Heart right ventricle (tissue), 16 donors: Measurements from ENCODE around the gene CNRIP1. TPM values are rescaled to one million over a fixed set of nuclear protein-coding genes. Genes with fewer than 3 reads are reported as not detected.

Experiments
- ATAC-seq, 8 donors: fragments of 200-7000 bp; cut with Tn5 transposase; one replicate each; pipeline ENCODE4 v1.9.1; 2020; ENCODE audit warnings: mild to moderate bottlenecking in 8 of 8, moderate library complexity in 8 of 8, moderate number of reproducible peaks in 1 of 8
- DNase-seq, 2 donors: peaks; one replicate each; pipeline ENCODE4 v3.0.0-alpha.2; 2020
- H3K27ac ChIP-seq, 10 donors: fragments of 200-600 bp; sonication (generic) in 2 of 10; one replicate each; pipeline versions ENCODE4 v1.5.0 to v1.8.0; 2020 to 2022; ENCODE audit warnings: mild to moderate bottlenecking in 3 of 10
- H3K27me3 ChIP-seq, 7 donors: fragments of 200-600 bp; one replicate each; pipeline ENCODE4 v1.8.0; 2021 to 2022; ENCODE audit warnings: mild to moderate bottlenecking in 2 of 7
- H3K36me3 ChIP-seq, 9 donors: fragments of 200-600 bp; sonication (generic) in 1 of 9; one replicate each; pipeline versions ENCODE4 v1.5.0 to v1.8.0; 2020 to 2022; ENCODE audit warnings: mild to moderate bottlenecking in 2 of 9
- H3K4me1 ChIP-seq, 9 donors: fragments of 200-600 bp; sonication (generic) in 1 of 9; one replicate each; pipeline versions ENCODE4 v1.5.0 to v1.8.0; 2020 to 2022; ENCODE audit warnings: mild to moderate bottlenecking in 4 of 9
- H3K4me3 ChIP-seq, 10 donors: fragments of 200-600 bp; sonication (generic) in 2 of 10; one replicate each; pipeline versions ENCODE4 v1.5.0 to v1.8.0; 2020 to 2022; ENCODE audit warnings: mild to moderate bottlenecking in 7 of 10, moderate library complexity in 2 of 10
- H3K9me3 ChIP-seq, 11 donors: fragments of 200-600 bp in 10 of 11; sonication (generic) in 2 of 11; one replicate each; pipeline versions ENCODE4 v1.5.0 to v1.8.0; 2013 to 2022; ENCODE audit warnings: mild to moderate bottlenecking in 2 of 11, control low read depth in 1 of 11, moderate library complexity in 1 of 11
- CTCF ChIP-seq, 9 donors: fragments of 200-600 bp; sonication (generic) in 2 of 9; IDR thresholded peaks; one replicate each; pipeline versions ENCODE4 v1.5.0 to v1.8.0; 2021 to 2022; ENCODE audit warnings: antibody characterized with exemption in 9 of 9, mild to moderate bottlenecking in 5 of 9, moderate library complexity in 1 of 9
- WGBS, 2 donors: extraction: QIAGEN DNeasy Blood & Tissue Kit; methylation state at CpG; one replicate each; pipeline ENCODE4 v1.1.7; 2013; ENCODE audit warnings: inconsistent platforms in 1 of 2; 5-methylcytosine and 5-hydroxymethylcytosine counted together
- intact Hi-C, 10 donors: fragments of 100-400 bp; cut with DNase I; formaldehyde crosslinking; loops; one replicate each; pipeline versions ENCODE4 v1.11.1 to v1.14.2; 2022
- polyA plus RNA-seq, 2 donors: library from polyadenylated mRNA; stranded (reverse); fragments of 200-250 nt; gene quantifications; one replicate each; pipeline ENCODE4 v1.2.3, GENCODE V29; 2013
- total RNA-seq, 10 donors: library from RNA; stranded (reverse); fragmentation: NEBNext Ultra II Directional in 3 of 10; extraction: Animal tissue kit (Norgen Biotek cat#: 25700) in 3 of 10; gene quantifications; one replicate each; pipeline versions ENCODE4 v1.2.1 to v1.2.4, GENCODE V29; 2021 to 2023
- donor health status: Arrhythmogenic right ventricular cardiomyopathy.
- donor health status: ischemic (EF 13 %, LVEDD 7.1; RV severe dilation, severe dysfunction).
- donor health status: healthy with polysubstance abuse.
- donor health status: DM: no; HTN: yes; CAD: no.
- donor health status: DM: no; HTN: no; CAD: no.
- donor health status: ischemic (EF 25% LVEDD 6.9; RV normal size, moderate dysfunction).
- donor health status: ischemic (EF 25% LVEDD 5.7; RV mildly dilated, moderate dysfunction).
- donor health status: healthy.
- donor health status: DM: yes; HTN: yes; CAD: no.
- donor health status: Ischemic cardiomyopathy.
- donor health status: ischemic (EF 35%, LVEDD 5.7; RV mildly dilated, moderate dysfunction).
- donor health status: nonischemic (EF 11% LVEDD 7.7; RV severe dilation, severe dysfunction).
- donor health status: DM: yes; HTN: yes; CAD: no.
- donor health status: PGD.
- donor health status: ischemic (EF 29% LVEDD 5.4; RV normal size, mild dysfunction).
- donor health status: nonischemic (EF 23%, LVEDD 6.1; RV moderate dilation, normal function).

The CNRIP1 gene
- total and polyA plus RNA-seq, 12 donors, result 4.8 to 13.4 (median 8.9) TPM

DNA sequence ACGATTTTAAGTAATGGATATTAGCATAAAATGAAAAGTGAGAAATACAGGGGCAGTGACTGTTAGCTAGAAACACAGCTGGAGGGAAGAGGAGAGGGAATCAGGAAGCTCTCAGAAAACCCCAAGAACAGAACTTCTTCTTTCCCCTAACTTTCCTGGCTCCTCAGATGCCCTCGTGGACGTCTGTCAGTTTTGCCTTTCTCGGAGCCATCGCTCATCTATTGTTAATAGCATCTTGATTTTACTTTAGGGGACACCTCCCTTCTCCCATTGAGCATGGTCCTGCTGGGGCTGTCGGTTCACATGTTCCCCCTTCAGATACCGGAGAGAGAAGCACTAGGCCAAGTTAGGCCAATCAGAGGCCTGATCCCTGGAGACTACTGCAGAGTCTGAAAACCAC is 43.0 kb upstream of the CNRIP1 start:
- DNase-seq (no peak), ATAC-seq (peak in 2 of 8 donors; percentile 26 to 33)
- Histone ChIP-seq H3K4me3 (peak overlapping the region in 1 of 10 donors; percentile 26), H3K9me3 (peaks cover 0 to 3% (median 0%) of the 10 kb centered on the region in 11 donors), H3K27ac (peak overlapping the region in 3 of 10 donors; percentile 0 to 87 (median 29)), H3K27me3 (no peaks in the 10 kb centered on the region), H3K4me1 (peaks cover 0 to 27% (median 4%) of the 10 kb centered on the region in 9 donors), H3K36me3 (no peaks in the 10 kb centered on the region)
- intact Hi-C loops, result loop anchor here in 9 of 10 donors (1.0 to 10.0 kb wide), 7 partner anchors 72 to 240 kb away; no protein-coding TSS in a partner anchor
- WGBS, 2 donors, result 84 to 93% methylated on average over 7 of the region's 7 CpGs
- no peak for TF ChIP-seq CTCF (IDR thresholded peaks at IDR 0.05)

- Histone ChIP-seq H3K4me1 (peaks cover 0 to 27% (median 4%) of the 10 kb centered on the region in 9 donors), H3K27me3 (no peaks in the 10 kb centered on the region), H3K9me3 (peaks cover 0 to 3% (median 0%) of the 10 kb centered on the region in 11 donors), H3K27ac (peak overlapping the region in 2 of 10 donors; percentile 0 to 87), H3K36me3 (no peaks in the 10 kb centered on the region), H3K4me3 (peak overlapping the region in 2 of 10 donors; percentile 12 to 26)
- ATAC-seq (peak; percentile 56 to 81 (median 73)), DNase-seq (peak; percentile 73 to 77)
- intact Hi-C loops, result loop anchor here in 9 of 10 donors (1.0 to 10.0 kb wide), 7 partner anchors 73 to 240 kb away; no protein-coding TSS in a partner anchor
- 33 to 38% methylated on average over 12 of the region's 12 CpGs for WGBS, 2 donors
- peak; percentile 67 to 83 (median 76) for TF ChIP-seq CTCF (IDR thresholded peaks at IDR 0.05)
These were observed 42.3 kb upstream of the CNRIP1 start for GRCh38 chr2:68362069-68362468.

GRCh38 chr2:68359889-68360288 is 40.1 kb upstream of the CNRIP1 start:
- Histone ChIP-seq H3K4me3 (no peak overlapping the region), H3K27me3 (no peaks in the 10 kb centered on the region), H3K27ac (no peak overlapping the region), H3K9me3 (peaks cover 0 to 3% (median 0%) of the 10 kb centered on the region in 11 donors), H3K36me3 (no peaks in the 10 kb centered on the region), H3K4me1 (peaks cover 0 to 27% (median 4%) of the 10 kb centered on the region in 9 donors)
- ATAC-seq (no peak), DNase-seq (no peak)
- intact Hi-C loops, result loop anchor here in 7 of 10 donors (2.0 to 10.0 kb wide), 6 partner anchors 75 to 238 kb away; no protein-coding TSS in a partner anchor
- TF ChIP-seq CTCF (IDR thresholded peaks at IDR 0.05), result no peak
- 81 to 88% methylated on average over 3 of the region's 3 CpGs for WGBS, 2 donors

- H3K4me3 ChIP-seq, result no peak overlapping the region
- peaks cover 0 to 7% (median 0%) of the 10 kb centered on the region in 9 donors for H3K4me1 ChIP-seq
- no peak overlapping the region for H3K27ac ChIP-seq
- ATAC-seq (peak; percentile 67 to 90 (median 82)), DNase-seq (peak; percentile 18 to 48)
- no peaks in the 10 kb centered on the region for H3K9me3 ChIP-seq
- no peaks in the 10 kb centered on the region for H3K27me3 ChIP-seq
- peak; percentile 30 to 67 (median 54) for TF ChIP-seq CTCF (IDR thresholded peaks at IDR 0.05)
- WGBS, 2 donors, result 62 to 63% methylated on average over 6 of the region's 6 CpGs
- no peaks in the 10 kb centered on the region for H3K36me3 ChIP-seq
- intact Hi-C loops, result loop anchor here in 5 of 10 donors (1.0 to 10.0 kb wide), 4 partner anchors 163 to 235 kb away; no protein-coding TSS in a partner anchor
These were observed 38.0 kb upstream of the CNRIP1 start for GRCh38 chr2:68357605-68358337.
